HG02610 (cell line): ENCODE results near the gene INO80.

Experiments used
- ATAC-seq: cut with Tn5 transposase; IDR thresholded peaks from one replicate; pipeline ENCODE4 v1.9.1; 2021; ENCODE audit warnings: mild to moderate bottlenecking, moderate library complexity; ENCODE audit not compliant: unreplicated experiment

Gene INO80

GRCh38 chr15:40933517-40933902 is 182.6 kb downstream of the INO80 start:
- ATAC-seq, result no peak

- no peak for ATAC-seq
Measured at GRCh38 chr15:40932649-40933516, 183.2 kb downstream of the INO80 start.

- no peak for ATAC-seq
Measured at GRCh38 chr15:40932156-40932555, 183.9 kb downstream of the INO80 start.

GRCh38 chr15:40931300-40932142 is 184.6 kb downstream of the INO80 start:
- ATAC-seq, result no peak

GRCh38 chr15:40930430-40931299 is 185.4 kb downstream of the INO80 start:
- ATAC-seq, result no peak

- no peak for ATAC-seq
Measured at GRCh38 chr15:40929660-40930429, 186.2 kb downstream of the INO80 start.
